MM.1S (cell line): ENCODE results near the gene NPFF.

Experiments used
- CTCF ChIP-seq: fragments of 300-600 bp; sonication (generic); IDR thresholded peaks from 2 replicates; pipeline ENCODE4 v1.5.1; 2016; ENCODE audit warnings: antibody characterized with exemption, low read length, mixed read lengths
- EZH2 ChIP-seq: fragments of 300-600 bp; sonication (generic); optimal IDR thresholded peaks from 2 replicates; pipeline ENCODE3; 2017; ENCODE audit warnings: low read depth, mild to moderate bottlenecking, antibody characterized with exemption, low read length, mixed read lengths
- EZH2phosphoT487 ChIP-seq: fragments of 300-600 bp; sonication (generic); IDR thresholded peaks from 2 replicates; pipeline ENCODE4 v1.6.1; 2018; ENCODE audit warnings: antibody characterized with exemption, low read length

GRCh38 chr12:53506450-53506785 is 866 bp downstream of the NPFF start:
- no peak for TF ChIP-seq CTCF
- no peak for TF ChIP-seq EZH2phosphoT487
- no peak for TF ChIP-seq EZH2
